Body of pancreas (tissue), 4 donors: ENCODE results near the gene VCX3B. TPM values are rescaled to one million over a fixed set of nuclear protein-coding genes. Genes with fewer than 3 reads are reported as not detected.
"Not testable (repeated sequence)": the region's sequence is repeated elsewhere in the genome, so short reads cannot be mapped to it uniquely, and the experiment has no call there.

Experiments
- ATAC-seq: fragments of 150-250 bp; one replicate; pipeline ENCODE4 v1.9.1; 2016
- DNase-seq, 4 donors: peaks; one replicate each; pipeline ENCODE4 v3.0.0-alpha.2; 2019
- H3K27ac ChIP-seq, 4 donors: fragments of 200-600 bp; sonication (generic); 1 replicate in 3 of 4; 2 replicates in 1 of 4; pipeline versions ENCODE4 v1.5.1 to v1.6.1; 2016 to 2019; ENCODE audit warnings: mild to moderate bottlenecking in 1 of 4, mixed read lengths in 1 of 4, moderate library complexity in 1 of 4
- H3K27me3 ChIP-seq, 2 donors: fragments of 200-600 bp; sonication (generic); one replicate each; pipeline ENCODE4 v1.6.0; 2016; ENCODE audit warnings: mild to moderate bottlenecking in 1 of 2
- H3K36me3 ChIP-seq, 2 donors: fragments of 200-600 bp; sonication (generic); replicated peaks in 1 of 2; 2 replicates each; pipeline ENCODE4 v1.5.1; 2016; ENCODE audit warnings: low read depth in 2 of 2; ENCODE audit not compliant: insufficient read depth in 1 of 2
- H3K4me1 ChIP-seq: fragments of 200-600 bp; sonication (generic); one replicate; pipeline ENCODE4 v1.6.0; 2016
- H3K4me3 ChIP-seq, 2 donors: fragments of 200-600 bp; sonication (generic); 1 replicate in 1 of 2; 2 replicates in 1 of 2; pipeline ENCODE4 v1.5.1; 2016 to 2019
- H3K9me3 ChIP-seq, 3 donors: fragments of 200-600 bp; sonication (generic); 1 replicate in 2 of 3; 2 replicates in 1 of 3; pipeline ENCODE4 v1.5.1; 2016
- CTCF ChIP-seq, 7 experiments: fragments of 450-650 bp in 4 of 7; fragments of 200-600 bp in 3 of 7; sonication (generic) in 3 of 7; IDR thresholded peaks; one replicate each; pipeline ENCODE4 v1.5.1; 2016 to 2019; ENCODE audit warnings: antibody characterized with exemption in 7 of 7
- POLR2A ChIP-seq, 3 donors: fragments of 450-650 bp; IDR thresholded peaks; one replicate each; pipeline ENCODE4 v1.6.1; 2016; ENCODE audit warnings: antibody characterized with exemption in 3 of 3, mild to moderate bottlenecking in 2 of 3
- WGBS, 2 donors: methylation state at CpG; one replicate each; pipeline ENCODE4 v1.1.5; 2017; 5-methylcytosine and 5-hydroxymethylcytosine counted together
- intact Hi-C: fragments of 100-400 bp; cut with DNase I; formaldehyde crosslinking; loops from one replicate; pipeline ENCODE4 v1.15.1; 2023
- total RNA-seq, 2 donors: library from RNA; depleted of rRNA; stranded (reverse); fragments of >200 nt; gene quantifications; one replicate each; pipeline ENCODE4 v1.1.0, GENCODE V29; 2016

VCX3B gene
- not detected for total RNA-seq

- DNase-seq, H3K36me3 ChIP-seq, H3K4me3 ChIP-seq, H3K4me1 ChIP-seq, H3K27me3 ChIP-seq, intact Hi-C loops, H3K9me3 ChIP-seq, ATAC-seq, H3K27ac ChIP-seq: not testable (repeated sequence)
- 68 to 72% methylated on average over 3 of the region's 3 CpGs for WGBS, 2 donors
Measured at GRCh38 chrX:8464530-8464929, at the start of gene VCX3B. Gene VCX3B (plus strand): TSS chrX:8464830. CDS start chrX:8465451, 621 bp downstream.

GRCh38 chrX:8418301-8418700, 46.3 kb upstream of the VCX3B start:
- Histone ChIP-seq H3K4me1 (no peaks in the 10 kb centered on the region), H3K27ac (no peak overlapping the region), H3K27me3 (no peaks in the 10 kb centered on the region), H3K36me3 (no peaks in the 10 kb centered on the region), H3K9me3 (no peaks in the 10 kb centered on the region), H3K4me3 (no peak overlapping the region)
- TF ChIP-seq POLR2A (IDR thresholded peaks at IDR 0.05) (no peak), CTCF (IDR thresholded peaks at IDR 0.05) (no peak)
- ATAC-seq (no peak), DNase-seq (no peak)
- intact Hi-C loops, result no loop called here
- WGBS, 2 donors, result 83 to 88% methylated on average over 4 of the region's 4 CpGs

- Histone ChIP-seq H3K4me3 (no peak overlapping the region), H3K36me3 (no peaks in the 10 kb centered on the region), H3K4me1 (no peaks in the 10 kb centered on the region), H3K27ac (no peak overlapping the region), H3K9me3 (no peaks in the 10 kb centered on the region), H3K27me3 (no peaks in the 10 kb centered on the region)
- ATAC-seq, result no peak
- WGBS, 2 donors, result 33 to 44% methylated on average over 1 of the region's 1 CpG
- intact Hi-C loops, result no loop called here
- DNase-seq, result no peak
- no peak for TF ChIP-seq CTCF (IDR thresholded peaks at IDR 0.05)
- no peak for TF ChIP-seq POLR2A (IDR thresholded peaks at IDR 0.05)
Measured at GRCh38 chrX:8424912-8425311, 39.7 kb upstream of the VCX3B start.

- intact Hi-C loops, result no loop called here
- Histone ChIP-seq H3K27me3 (no peaks in the 10 kb centered on the region), H3K9me3 (no peaks in the 10 kb centered on the region), H3K36me3 (no peaks in the 10 kb centered on the region), H3K4me3 (no peak overlapping the region), H3K27ac (no peak overlapping the region), H3K4me1 (no peaks in the 10 kb centered on the region)
- no peak for DNase-seq
- no peak for ATAC-seq
- no peak for TF ChIP-seq CTCF (IDR thresholded peaks at IDR 0.05)
- no peak for TF ChIP-seq POLR2A (IDR thresholded peaks at IDR 0.05)
- 68 to 73% methylated on average over 6 of the region's 6 CpGs for WGBS, 2 donors
Measured at GRCh38 chrX:8429692-8430249, 34.9 kb upstream of the VCX3B start.

- Histone ChIP-seq H3K4me3 (no peak overlapping the region), H3K36me3 (no peaks in the 10 kb centered on the region), H3K27ac (no peak overlapping the region), H3K27me3 (no peaks in the 10 kb centered on the region), H3K4me1 (no peaks in the 10 kb centered on the region), H3K9me3 (no peaks in the 10 kb centered on the region)
- no peak for DNase-seq
- WGBS, 2 donors, result 41 to 48% methylated on average over 3 of the region's 3 CpGs
- TF ChIP-seq CTCF (IDR thresholded peaks at IDR 0.05) (no peak), POLR2A (IDR thresholded peaks at IDR 0.05) (no peak)
- no peak for ATAC-seq
- intact Hi-C loops, result no loop called here
Measured at GRCh38 chrX:8430444-8430843, 34.2 kb upstream of the VCX3B start.
